Right lobe of liver (tissue), 4 donors: ENCODE results near the gene CREB3.

Experiments
- CTCF ChIP-seq, 4 donors: fragments of 200-600 bp in 3 of 4; fragments of 450-650 bp in 1 of 4; IDR thresholded peaks; one replicate each; pipeline versions ENCODE4 v1.5.1 to v1.8.0; 2016 to 2022; ENCODE audit warnings: antibody characterized with exemption in 4 of 4, mild to moderate bottlenecking in 2 of 4
- POLR2A ChIP-seq: fragments of 450-650 bp; IDR thresholded peaks from one replicate; pipeline ENCODE4 v1.6.1; 2017; ENCODE audit warnings: antibody characterized with exemption, mild to moderate bottlenecking
- donor health status: DM: no; HTN: no; CAD: no.
- donor health status: DM: no; HTN: no; CAD: no.
- donor health status: DM: no; HTN: yes; CAD: no.

GRCh38 chr9:35700031-35700430 is 32.4 kb upstream of the CREB3 start:
- TF ChIP-seq CTCF (IDR thresholded peaks at IDR 0.05), result no peak
- TF ChIP-seq POLR2A, result no peak
